SKM-1 (cell line): ENCODE results near the gene CATSPERZ.
"Not testable (repeated sequence)": the region's sequence is repeated elsewhere in the genome, so short reads cannot be mapped to it uniquely, and the experiment has no call there.

Source experiments
- DNase-seq: peaks from one replicate; lab custom pipeline; 2025; ENCODE audit not compliant: unreplicated experiment; lab: John Stamatoyannopoulos, UW

The CATSPERZ gene

DNA sequence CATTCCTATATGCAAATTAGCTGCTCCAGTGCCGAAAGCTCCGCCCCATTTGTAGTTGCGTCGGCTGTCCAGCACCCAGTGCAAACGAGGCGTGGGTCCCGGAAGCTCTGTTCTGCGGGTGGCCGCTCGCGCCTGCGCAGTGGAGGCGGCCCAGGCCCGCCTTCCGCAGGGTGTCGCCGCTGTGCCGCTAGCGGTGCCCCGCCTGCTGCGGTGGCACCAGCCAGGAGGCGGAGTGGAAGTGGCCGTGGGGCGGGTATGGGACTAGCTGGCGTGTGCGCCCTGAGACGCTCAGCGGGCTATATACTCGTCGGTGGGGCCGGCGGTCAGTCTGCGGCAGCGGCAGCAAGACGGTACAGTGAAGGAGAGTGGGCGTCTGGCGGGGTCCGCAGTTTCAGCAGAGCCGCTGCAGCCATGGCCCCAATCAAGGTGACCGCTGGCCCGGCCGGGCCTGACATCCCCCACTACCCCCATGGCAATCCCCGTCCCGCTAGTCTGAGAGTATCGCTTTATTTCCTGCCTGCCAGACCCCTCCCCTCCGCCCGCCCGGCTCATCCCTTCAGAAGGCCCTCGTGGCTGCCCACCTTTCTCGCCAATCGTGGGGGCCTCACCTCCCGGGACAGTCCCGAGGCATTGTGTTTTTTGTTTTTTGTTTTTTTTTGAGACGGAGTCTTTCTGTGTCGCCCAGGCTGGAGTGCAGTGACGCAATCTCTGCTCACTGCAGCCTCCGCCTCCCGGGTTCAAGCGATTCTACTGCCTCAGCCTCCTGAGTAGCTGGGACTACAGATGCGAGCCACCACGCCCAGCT, 18.0 kb downstream of the CATSPERZ start, which contains the start of gene PRDX5:
PRDX5 (plus strand) TSS at position 161 of the 805 bp plus-strand sequence; CDS start at position 256, 95 bp downstream.
- DNase-seq, result peak; percentile 94

DNA sequence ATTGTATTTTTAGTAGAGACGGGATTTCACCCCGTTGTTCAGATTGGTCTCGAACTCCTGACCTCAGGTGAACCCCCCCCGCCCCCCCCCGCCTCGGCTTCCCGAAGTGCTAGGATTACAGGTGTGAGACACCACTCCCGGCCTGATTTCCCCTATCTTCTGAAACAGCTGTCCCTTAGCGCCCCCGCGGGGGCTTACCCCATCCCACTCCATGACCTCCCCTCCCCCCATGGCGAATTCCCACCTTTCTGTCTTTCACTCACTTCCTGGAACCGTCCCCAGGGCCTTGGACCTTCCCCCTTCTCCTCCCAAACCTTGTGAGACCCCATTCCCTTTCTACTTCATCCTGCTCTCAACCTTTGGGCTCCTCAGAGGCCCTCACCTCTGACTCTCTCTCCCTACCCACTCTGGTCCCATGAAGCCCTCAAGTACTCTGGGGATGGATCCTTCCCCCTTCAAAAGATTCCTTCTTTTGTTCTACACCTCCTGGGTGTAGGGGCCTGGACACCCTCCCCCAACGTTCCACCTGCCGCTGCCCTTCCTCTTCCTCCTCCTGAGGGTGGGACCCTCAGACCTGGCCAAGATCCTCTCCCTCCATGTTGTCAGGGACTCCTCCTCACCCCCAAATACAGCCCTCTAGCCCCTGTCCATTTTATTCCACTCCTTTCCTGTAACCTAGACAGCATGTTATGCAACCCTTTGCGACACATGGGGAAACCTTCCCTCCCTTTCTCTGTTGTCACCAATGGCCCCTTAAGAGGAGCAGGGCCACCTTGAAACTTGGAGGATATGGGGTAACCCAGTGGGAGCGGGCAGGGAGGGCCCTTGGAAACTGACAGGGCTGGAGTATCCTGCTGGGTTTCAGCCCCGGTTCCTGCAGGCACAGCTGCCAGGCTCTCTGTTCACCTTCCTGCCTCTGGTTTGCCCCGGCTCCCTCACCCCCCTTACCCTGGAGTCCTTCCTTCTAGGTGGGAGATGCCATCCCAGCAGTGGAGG, 18.9 kb downstream of the CATSPERZ start:
- peak; percentile 37 for DNase-seq

DNA sequence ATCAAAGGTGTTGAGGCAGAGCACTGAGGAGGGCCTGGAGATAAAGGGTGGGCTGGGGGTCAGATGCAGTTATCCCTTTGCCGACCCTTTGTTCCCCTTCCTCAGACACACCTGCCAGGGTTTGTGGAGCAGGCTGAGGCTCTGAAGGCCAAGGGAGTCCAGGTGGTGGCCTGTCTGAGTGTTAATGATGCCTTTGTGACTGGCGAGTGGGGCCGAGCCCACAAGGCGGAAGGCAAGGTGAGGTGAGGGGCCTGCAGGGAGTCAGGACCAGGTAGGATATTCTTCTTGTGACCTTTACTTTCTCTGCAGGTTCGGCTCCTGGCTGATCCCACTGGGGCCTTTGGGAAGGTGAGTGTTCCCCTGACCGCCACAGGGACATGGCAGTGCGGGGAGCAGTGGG, 20.4 kb downstream of the CATSPERZ start:
- no peak for DNase-seq

DNA sequence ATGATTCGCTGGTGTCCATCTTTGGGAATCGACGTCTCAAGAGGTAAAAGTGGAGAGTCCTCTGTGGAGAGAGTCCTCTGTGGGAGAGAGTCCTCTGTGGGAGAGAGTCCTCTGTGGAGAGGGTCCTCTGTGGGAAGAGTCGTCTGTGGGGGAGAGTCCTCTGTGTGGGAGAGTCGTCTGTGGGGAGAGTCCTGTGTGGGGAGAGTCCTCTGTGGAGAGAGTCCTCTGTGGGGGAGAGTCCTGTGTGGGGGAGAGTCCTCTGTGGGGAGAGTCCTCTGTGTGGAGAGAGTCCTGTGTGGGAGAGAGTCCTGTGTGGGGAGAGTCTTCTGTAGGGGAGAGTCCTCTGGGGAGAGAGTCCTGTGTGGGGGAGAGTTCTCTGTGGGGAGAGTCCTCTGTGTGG, 20.9 kb downstream of the CATSPERZ start:
- no peak for DNase-seq

DNA sequence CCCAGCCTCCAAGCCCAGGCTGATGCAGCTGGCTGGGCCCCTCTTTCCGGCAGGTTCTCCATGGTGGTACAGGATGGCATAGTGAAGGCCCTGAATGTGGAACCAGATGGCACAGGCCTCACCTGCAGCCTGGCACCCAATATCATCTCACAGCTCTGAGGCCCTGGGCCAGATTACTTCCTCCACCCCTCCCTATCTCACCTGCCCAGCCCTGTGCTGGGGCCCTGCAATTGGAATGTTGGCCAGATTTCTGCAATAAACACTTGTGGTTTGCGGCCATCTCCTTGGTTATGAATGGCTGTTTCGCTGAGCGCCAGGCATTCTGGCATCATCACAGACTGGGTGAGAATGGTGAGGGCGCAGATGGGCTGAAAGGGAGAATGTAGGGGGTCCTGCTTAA, 21.4 kb downstream of the CATSPERZ start:
- DNase-seq, result no peak

- DNase-seq, result no peak
Measured at GRCh38 chr11:64322925-64323260, 22.7 kb downstream of the CATSPERZ start.

DNA sequence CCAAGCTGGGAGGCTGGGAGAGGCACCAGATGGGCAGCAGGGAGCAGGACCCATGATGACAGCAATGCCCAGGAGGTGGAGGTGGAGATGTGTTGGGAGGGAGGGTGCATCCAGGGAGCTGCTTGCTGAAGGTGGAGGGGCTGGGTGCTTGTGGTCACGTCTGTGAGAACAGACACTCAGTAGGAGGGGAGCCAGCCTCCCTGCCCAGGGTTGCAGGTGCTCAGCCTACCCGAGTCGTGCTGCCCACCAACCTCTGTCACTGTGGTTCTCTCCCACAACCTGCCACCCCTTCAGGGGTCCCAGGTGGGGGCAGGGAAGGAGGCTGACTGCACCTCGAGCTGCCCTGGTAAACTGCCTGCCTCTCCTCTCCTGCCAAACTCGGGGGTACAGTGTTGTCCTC, 23.2 kb downstream of the CATSPERZ start:
- no peak for DNase-seq

DNA sequence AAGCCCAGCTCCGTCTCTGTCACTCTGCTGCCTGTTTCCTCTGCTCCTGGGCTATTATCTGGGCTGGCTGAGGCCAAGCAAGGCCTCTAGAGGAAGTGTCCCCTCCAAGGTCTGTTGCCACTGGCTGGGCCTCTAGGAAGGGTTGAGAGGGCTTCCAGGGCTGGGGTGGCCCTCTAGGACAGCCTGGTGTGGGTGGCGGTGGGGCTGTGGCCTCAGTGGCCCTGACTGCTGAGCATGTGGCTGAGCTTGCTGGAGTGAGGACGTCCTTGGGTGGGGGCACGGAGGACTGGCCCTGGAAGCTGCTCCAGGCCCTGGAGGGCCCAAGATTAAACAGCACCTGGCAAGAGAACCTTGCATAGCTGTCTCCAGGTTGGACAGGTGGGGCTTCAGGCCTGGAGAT, 23.8 kb downstream of the CATSPERZ start:
- not testable (repeated sequence) for DNase-seq

GRCh38 chr11:64324692-64325469, 24.7 kb downstream of the CATSPERZ start:
- DNase-seq, result no peak

GRCh38 chr11:64327375-64327774, 27.2 kb downstream of the CATSPERZ start:
- no peak for DNase-seq

DNA sequence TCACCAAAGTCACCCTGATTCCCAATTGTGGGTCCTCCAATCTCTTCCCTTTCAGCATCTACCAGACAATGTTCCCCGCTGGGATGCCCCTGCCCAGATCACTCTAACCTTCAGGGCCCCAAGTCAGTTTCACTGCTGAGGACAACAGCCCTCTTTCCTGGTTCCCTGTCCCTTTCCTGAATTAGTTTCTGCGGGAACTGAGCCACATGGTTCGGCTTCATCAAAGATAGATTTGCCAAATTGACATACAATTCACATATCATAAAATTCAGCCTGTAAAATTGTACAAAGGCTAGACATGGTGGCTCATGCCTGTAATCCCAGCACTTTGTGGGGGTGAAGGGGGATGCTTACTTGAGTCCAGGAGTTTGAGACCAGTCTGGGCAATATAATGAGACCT, 27.8 kb downstream of the CATSPERZ start:
- no peak for DNase-seq

DNA sequence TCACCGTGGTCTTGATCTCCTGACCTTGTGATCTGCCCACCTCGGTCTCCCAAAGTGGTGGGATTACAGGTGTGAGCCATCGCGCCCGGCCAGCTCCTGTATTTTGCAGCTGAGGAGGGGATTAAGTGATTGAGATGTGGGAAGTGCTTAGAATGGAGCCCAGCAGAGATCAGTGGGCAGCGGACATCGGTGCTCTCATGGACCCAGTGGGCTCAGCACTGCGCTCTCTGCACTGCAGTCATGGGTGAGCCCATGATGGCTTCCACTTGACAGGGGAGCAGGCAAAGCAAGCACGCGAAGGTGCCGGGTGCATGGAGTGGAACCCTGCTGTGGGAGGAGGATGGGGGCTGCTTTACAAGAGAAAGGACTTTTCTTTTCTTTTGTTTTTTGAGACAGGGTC, 30.7 kb downstream of the CATSPERZ start:
- no peak for DNase-seq

DNA sequence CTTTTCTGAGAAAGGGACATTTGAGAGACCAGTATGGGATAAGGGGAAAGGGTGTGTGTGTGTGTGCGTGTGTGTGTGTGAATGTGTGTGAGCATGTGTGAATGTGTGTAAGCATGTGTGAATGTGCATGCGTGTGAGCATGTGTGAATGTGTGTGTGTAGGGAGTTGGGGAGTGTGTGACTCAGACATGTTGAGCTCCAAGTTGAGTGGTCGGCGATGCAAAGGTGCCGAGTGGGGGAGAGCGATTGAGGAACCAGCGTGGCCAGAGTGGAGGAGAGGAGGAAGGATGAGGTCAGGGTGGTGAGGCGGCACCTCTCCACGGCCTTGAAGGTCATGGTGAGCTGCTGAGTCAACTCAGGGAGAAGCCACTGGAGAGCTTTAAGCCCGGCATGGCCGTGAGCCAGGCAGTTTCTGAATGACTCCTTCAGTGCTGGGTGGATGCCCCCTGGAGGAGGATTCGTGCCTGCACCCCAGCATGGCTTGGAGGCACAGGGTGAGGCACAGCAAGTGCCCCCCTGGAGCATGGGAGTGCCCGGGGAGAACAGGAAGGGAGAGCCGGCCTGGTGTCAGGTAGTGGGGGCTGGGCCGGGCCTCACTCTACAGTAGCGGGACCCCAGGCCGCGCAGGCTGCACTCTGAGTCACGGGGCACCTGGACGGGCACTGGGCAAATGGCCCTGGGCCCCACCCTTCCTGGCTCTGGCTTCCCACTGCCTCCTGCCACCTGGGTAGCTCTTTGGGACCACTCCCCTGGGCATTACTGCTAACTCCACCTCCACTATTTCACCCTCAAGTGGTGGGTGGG, 31.6 kb downstream of the CATSPERZ start:
- DNase-seq, result peak; percentile 81

GRCh38 chr11:64333556-64333955, 33.4 kb downstream of the CATSPERZ start:
- no peak for DNase-seq

GRCh38 chr11:64334764-64335735, 34.9 kb downstream of the CATSPERZ start:
- peak; percentile 92 for DNase-seq

GRCh38 chr11:64337538-64338249, 37.5 kb downstream of the CATSPERZ start:
- no peak for DNase-seq

GRCh38 chr11:64338716-64339115, 38.6 kb downstream of the CATSPERZ start:
- DNase-seq, result no peak

DNA sequence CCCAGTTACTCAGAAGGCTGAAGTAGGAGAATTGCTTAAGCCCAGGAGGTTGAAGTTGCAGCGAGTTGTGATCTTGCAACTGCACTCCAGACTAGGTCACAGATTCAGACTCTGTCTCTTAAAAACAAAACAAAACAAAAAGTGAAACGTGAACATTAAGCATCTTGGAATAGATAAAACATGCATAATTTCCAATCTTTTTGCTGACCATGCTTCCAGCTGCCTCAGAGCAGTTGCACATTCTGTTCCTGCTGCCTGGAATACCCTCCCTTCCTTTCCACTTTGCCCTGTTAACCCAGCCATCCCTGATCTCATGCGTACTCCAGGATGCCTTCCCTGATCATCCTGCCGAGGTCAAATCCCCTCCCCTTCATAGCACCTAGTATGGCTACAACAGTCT, 39.1 kb downstream of the CATSPERZ start:
- no peak for DNase-seq
